AG04449 (cell line): ENCODE measurements around the gene IZUMO4.

Source experiments
- CTCF ChIA-PET: fragments of 350-600 bp; formaldehyde crosslinking; extraction: SDS; loops from one replicate; lab custom pipeline; 2021; ENCODE audit warnings: antibody characterized with exemption; lab: Yijun Ruan, JAX
- POLR2A ChIA-PET: fragments of 400-600, 350-600 bp; formaldehyde crosslinking; extraction: SDS; loops from one replicate; lab custom pipeline; 2020; ENCODE audit warnings: antibody characterized with exemption, inconsistent platforms; lab: Yijun Ruan, JAX
- DNase-seq: peaks from one replicate; pipeline ENCODE4 v3.0.0-alpha.2; 2010; ENCODE audit warnings: low read depth, low spot score
- H3K4me3 ChIP-seq: 2 replicates; pipeline ENCODE4 v1.5.1; 2011; ENCODE audit warnings: low read depth, mild to moderate bottlenecking, control low read depth, low read length
- CTCF ChIP-seq: IDR thresholded peaks from one replicate; pipeline ENCODE4 v1.5.1; 2011; ENCODE audit warnings: mild to moderate bottlenecking, moderate library complexity, low read length, control low read depth, inconsistent platforms; ENCODE audit not compliant: insufficient read depth; ENCODE audit errors: missing control alignments

Gene IZUMO4

GRCh38 chr19:2112516-2113320 is 16.0 kb downstream of the IZUMO4 start:
- no peak overlapping the region for H3K4me3 ChIP-seq
- no peak for TF ChIP-seq CTCF
- ChIA-PET CTCF (no interaction called here), POLR2A (interaction anchor here (0.6 kb wide), 1 partner anchor 38 kb away, joined by 4 read pairs; no protein-coding TSS in a partner anchor)
- DNase-seq = no peak

- H3K4me3 ChIP-seq = no peak overlapping the region
- POLR2A ChIA-PET = interaction anchor here (0.6 kb wide), 1 partner anchor 39 kb away, joined by 4 read pairs; no protein-coding TSS in a partner anchor
- no peak for TF ChIP-seq CTCF
- CTCF ChIA-PET = interaction anchor here (1.0 kb wide), 2 partner anchors 18 to 94 kb away, joined by 3 to 4 read pairs; no protein-coding TSS in a partner anchor
- DNase-seq = no peak
Observed at GRCh38 chr19:2113439-2114211, 16.9 kb downstream of the IZUMO4 start.

GRCh38 chr19:2114218-2114617 is 17.5 kb downstream of the IZUMO4 start:
- TF ChIP-seq CTCF = no peak
- POLR2A ChIA-PET = no interaction called here
- H3K4me3 ChIP-seq = no peak overlapping the region
- CTCF ChIA-PET = interaction anchor here (1.0 kb wide), 2 partner anchors 19 to 95 kb away, joined by 3 to 4 read pairs; no protein-coding TSS in a partner anchor
- no peak for DNase-seq

- POLR2A ChIA-PET = no interaction called here
- no peak for TF ChIP-seq CTCF
- CTCF ChIA-PET = no interaction called here
- no peak for DNase-seq
- no peak overlapping the region for H3K4me3 ChIP-seq
Observed at GRCh38 chr19:2114821-2115220, 18.1 kb downstream of the IZUMO4 start.

GRCh38 chr19:2115324-2115723 is 18.6 kb downstream of the IZUMO4 start:
- H3K4me3 ChIP-seq = no peak overlapping the region
- no peak for TF ChIP-seq CTCF
- ChIA-PET POLR2A (no interaction called here), CTCF (no interaction called here)
- no peak for DNase-seq

- ChIA-PET POLR2A (no interaction called here), CTCF (no interaction called here)
- TF ChIP-seq CTCF = no peak
- no peak for DNase-seq
- H3K4me3 ChIP-seq = no peak overlapping the region
Observed at GRCh38 chr19:2115911-2116426, 19.3 kb downstream of the IZUMO4 start.
